GM23338 (cell line): ENCODE results near the gene CEP350. TPM values are rescaled to one million over a fixed set of nuclear protein-coding genes. Genes with fewer than 3 reads are reported as not detected.

Source experiments
- polyA plus RNA-seq: library from polyadenylated mRNA; unstranded; fragments of >200 nt; fragmentation: Nextera tagmentation; extraction: Ambion mirVana; gene quantifications from 2 replicates; pipeline ENCODE4 v1.2.1, GENCODE V29; 2016
- total RNA-seq: library from RNA; depleted of rRNA; stranded (reverse); fragments of >200 nt; shearing (Covaris generic); gene quantifications from 2 replicates; pipeline ENCODE4 v1.2.3, GENCODE V29; 2014; rRNA removed

CEP350 gene
- total and polyA plus RNA-seq, 2 experiments from 2014 or later: 23.4 to 36.8 TPM

Other genes with a start within 250 kb of the CEP350 start
- gene FAM163A, start 211.5 kb upstream of the CEP350 start, total RNA-seq: 0.08 TPM in 1 of 2 replicates, not detected in the other
- gene FAM163A, start 211.5 kb upstream of the CEP350 start, polyA plus RNA-seq: not detected in 2 replicates
- 67.3 and 81.3 TPM in 2 replicates for gene TOR1AIP2, start 77.0 kb upstream of the CEP350 start, total RNA-seq
- gene TOR1AIP2, start 77.0 kb upstream of the CEP350 start, polyA plus RNA-seq: 18.5 and 21.1 TPM in 2 replicates
- gene TOR1AIP1, start 72.5 kb upstream of the CEP350 start, total RNA-seq: 20.6 and 25.8 TPM in 2 replicates
- 13.4 and 16.9 TPM in 2 replicates for gene TOR1AIP1, start 72.5 kb upstream of the CEP350 start, polyA plus RNA-seq
- 107 and 119 TPM in 2 replicates for gene QSOX1, start 200.1 kb downstream of the CEP350 start, total RNA-seq
- 47.8 and 64.8 TPM in 2 replicates for gene QSOX1, start 200.1 kb downstream of the CEP350 start, polyA plus RNA-seq